WTC11 (cell line): ENCODE results near the gene GLRA1.

Experiments used
- AFF4 ChIP-seq: sonication (generic); formaldehyde crosslinking; IDR thresholded peaks from 2 replicates; pipeline ENCODE4 v1.8.1; 2023; ENCODE audit warnings: mild to moderate bottlenecking, missing genetic modification reagents, borderline replicate concordance
- ATF3 ChIP-seq: sonication (generic); formaldehyde crosslinking; conservative IDR thresholded peaks from 2 replicates; pipeline ENCODE4 v1.8.1; 2022; ENCODE audit warnings: mild to moderate bottlenecking, missing genetic modification reagents
- CDX4 ChIP-seq: fragments of 250-450 bp; sonication (Bioruptor Pico); IDR thresholded peaks from 2 replicates; pipeline ENCODE4 v1.9.0; 2021; ENCODE audit warnings: moderate library complexity, mild to moderate bottlenecking, inconsistent platforms, borderline replicate concordance
- CTCF ChIP-seq: fragments of 200-600 bp; IDR thresholded peaks from 2 replicates; pipeline ENCODE4 v1.8.0; 2022; ENCODE audit warnings: antibody characterized with exemption
- GRHL2 ChIP-seq: fragments of 250-450 bp; sonication (Bioruptor Pico); IDR thresholded peaks from 2 replicates; pipeline ENCODE4 v1.8.0; 2022; ENCODE audit warnings: mild to moderate bottlenecking, moderate library complexity; ENCODE audit not compliant: insufficient replicate concordance, severe bottlenecking
- MAX ChIP-seq: sonication (generic); formaldehyde crosslinking; IDR thresholded peaks from 2 replicates; pipeline ENCODE4 v1.8.0; 2022; ENCODE audit warnings: mild to moderate bottlenecking, missing genetic modification reagents
- USF2 ChIP-seq: sonication (generic); formaldehyde crosslinking; IDR thresholded peaks from 2 replicates; pipeline ENCODE4 v1.8.1; 2023; ENCODE audit warnings: mild to moderate bottlenecking, missing genetic modification reagents, moderate library complexity
- ZNF263 ChIP-seq: sonication (generic); formaldehyde crosslinking; IDR thresholded peaks from 2 replicates; pipeline ENCODE4 v1.8.1; 2022; ENCODE audit warnings: low read depth, mild to moderate bottlenecking, moderate library complexity, missing genetic modification reagents
- ZNF317 ChIP-seq: sonication (generic); formaldehyde crosslinking; IDR thresholded peaks from 2 replicates; pipeline ENCODE4 v1.8.1; 2023; ENCODE audit warnings: low read depth, mild to moderate bottlenecking, moderate library complexity, missing genetic modification reagents, borderline replicate concordance
- ZNF512 ChIP-seq: sonication (generic); formaldehyde crosslinking; IDR thresholded peaks from 2 replicates; pipeline ENCODE4 v1.8.1; 2022; ENCODE audit warnings: missing genetic modification reagents, borderline replicate concordance

- TF ChIP-seq ZNF263 (CRISPR knock-in tag) (no peak), CTCF (no peak), USF2 (CRISPR knock-in tag) (no peak), ATF3 (CRISPR knock-in tag) (no peak), AFF4 (no peak), GRHL2 (CRISPR knock-in tag) (no peak), MAX (CRISPR knock-in tag) (no peak), ZNF512 (CRISPR knock-in tag) (no peak), CDX4 (CRISPR knock-in tag) (no peak), ZNF317 (CRISPR knock-in tag) (no peak)
Measured at GRCh38 chr5:151950706-151951105, 26.1 kb upstream of the GLRA1 start.
